Breast epithelium (tissue), 3 donors: Measurements from ENCODE around the gene ANKS1B.

ENCODE experiments used
- POLR2A ChIP-seq: fragments of 450-650 bp; IDR thresholded peaks from one replicate; pipeline ENCODE4 v1.6.1; 2016; ENCODE audit warnings: antibody characterized with exemption, mild to moderate bottlenecking, moderate library complexity
- POLR2AphosphoS5 ChIP-seq, 3 donors: sonication (generic); formaldehyde crosslinking; IDR thresholded peaks; one replicate each; pipeline ENCODE4 v1.6.1; 2017; ENCODE audit warnings: antibody characterized with exemption in 3 of 3
- TF ChIP-seq, protein P1 (sequence below), 3 donors: fragments of 450-650 bp; IDR thresholded peaks; one replicate each; pipeline ENCODE4 v1.5.1; 2016 to 2017; ENCODE audit warnings: antibody characterized with exemption in 3 of 3, mild to moderate bottlenecking in 3 of 3, moderate library complexity in 3 of 3

DNA sequence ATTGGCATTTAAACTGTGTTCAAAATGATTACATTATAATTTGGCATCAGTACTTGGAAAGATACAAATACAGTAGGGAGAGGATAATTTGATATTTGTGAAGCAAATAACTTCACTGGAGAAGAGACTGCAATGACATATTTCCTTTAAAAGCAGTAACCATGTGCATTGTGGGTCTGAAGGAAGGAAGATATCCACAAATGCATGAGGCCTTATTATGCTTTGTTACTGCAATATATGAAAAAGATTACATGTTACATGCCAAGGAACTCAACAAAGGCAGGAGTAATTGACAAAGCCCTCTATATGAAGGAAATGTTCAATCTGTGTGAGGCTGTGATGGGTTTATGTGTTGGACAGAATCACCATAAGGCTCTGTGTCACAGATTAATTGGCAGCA lies 948.2 kb downstream of the ANKS1B start:
- TF ChIP-seq POLR2AphosphoS5 (IDR thresholded peaks at IDR 0.05) (no peak), POLR2A (no peak)
- TF ChIP-seq, protein P1, sequence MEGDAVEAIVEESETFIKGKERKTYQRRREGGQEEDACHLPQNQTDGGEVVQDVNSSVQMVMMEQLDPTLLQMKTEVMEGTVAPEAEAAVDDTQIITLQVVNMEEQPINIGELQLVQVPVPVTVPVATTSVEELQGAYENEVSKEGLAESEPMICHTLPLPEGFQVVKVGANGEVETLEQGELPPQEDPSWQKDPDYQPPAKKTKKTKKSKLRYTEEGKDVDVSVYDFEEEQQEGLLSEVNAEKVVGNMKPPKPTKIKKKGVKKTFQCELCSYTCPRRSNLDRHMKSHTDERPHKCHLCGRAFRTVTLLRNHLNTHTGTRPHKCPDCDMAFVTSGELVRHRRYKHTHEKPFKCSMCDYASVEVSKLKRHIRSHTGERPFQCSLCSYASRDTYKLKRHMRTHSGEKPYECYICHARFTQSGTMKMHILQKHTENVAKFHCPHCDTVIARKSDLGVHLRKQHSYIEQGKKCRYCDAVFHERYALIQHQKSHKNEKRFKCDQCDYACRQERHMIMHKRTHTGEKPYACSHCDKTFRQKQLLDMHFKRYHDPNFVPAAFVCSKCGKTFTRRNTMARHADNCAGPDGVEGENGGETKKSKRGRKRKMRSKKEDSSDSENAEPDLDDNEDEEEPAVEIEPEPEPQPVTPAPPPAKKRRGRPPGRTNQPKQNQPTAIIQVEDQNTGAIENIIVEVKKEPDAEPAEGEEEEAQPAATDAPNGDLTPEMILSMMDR (IDR thresholded peaks at IDR 0.05) = no peak
